GM21619 (cell line): ENCODE data around the gene TYK2.
"Not testable (repeated sequence)": the region's sequence is repeated elsewhere in the genome, so short reads cannot be mapped to it uniquely, and the experiment has no call there.

Experiments used
- ATAC-seq: cut with Tn5 transposase; IDR thresholded peaks from one replicate; pipeline ENCODE4 v1.9.1; 2021; ENCODE audit not compliant: unreplicated experiment

TYK2 gene

DNA sequence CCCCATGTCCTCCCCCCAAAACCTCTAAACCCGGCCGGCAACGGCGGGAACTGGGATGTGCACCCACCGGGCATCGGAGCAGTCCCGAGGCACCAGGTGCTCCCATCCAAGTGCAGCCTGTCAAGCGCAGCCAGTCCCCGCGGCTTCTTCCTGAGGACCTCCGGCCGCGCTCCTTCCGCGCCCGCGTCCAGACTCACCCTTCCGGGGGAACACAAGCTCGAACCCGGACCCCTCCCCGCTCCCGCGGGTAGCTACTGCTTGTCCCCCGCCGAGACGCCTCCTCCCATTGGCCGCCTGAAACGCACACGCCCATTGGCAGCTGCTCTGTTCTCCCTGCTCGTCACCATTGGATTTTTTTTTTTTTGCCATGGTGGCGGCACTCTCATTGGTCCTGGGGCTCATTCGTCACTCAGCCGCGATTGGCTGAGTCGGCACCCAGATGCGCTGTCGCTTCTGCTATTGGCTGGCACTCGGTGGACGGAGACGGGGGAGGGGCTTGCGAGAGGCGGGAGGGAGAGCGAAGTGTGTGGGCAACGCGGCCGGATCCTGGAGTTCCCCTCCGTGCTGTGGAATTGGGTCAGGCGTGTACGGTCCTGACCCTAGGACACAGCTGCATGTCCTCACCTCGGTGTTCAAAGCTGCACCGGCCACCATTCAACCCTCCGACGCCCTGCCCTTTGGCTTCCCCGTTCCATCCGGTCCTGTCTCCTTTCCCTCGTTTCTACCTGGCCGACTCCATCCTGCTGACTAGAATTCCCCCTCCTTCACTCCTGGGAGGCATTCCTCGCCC, at the start of gene TYK2:
TSS of gene TYK2 (minus strand) at position 260 of the 790 bp plus-strand sequence. CDS start 2,166 bp downstream, outside the sequence.
- ATAC-seq = peak; percentile 87

GRCh38 chr19:10428996-10429381, 48.6 kb upstream of the TYK2 start:
- no peak for ATAC-seq

DNA sequence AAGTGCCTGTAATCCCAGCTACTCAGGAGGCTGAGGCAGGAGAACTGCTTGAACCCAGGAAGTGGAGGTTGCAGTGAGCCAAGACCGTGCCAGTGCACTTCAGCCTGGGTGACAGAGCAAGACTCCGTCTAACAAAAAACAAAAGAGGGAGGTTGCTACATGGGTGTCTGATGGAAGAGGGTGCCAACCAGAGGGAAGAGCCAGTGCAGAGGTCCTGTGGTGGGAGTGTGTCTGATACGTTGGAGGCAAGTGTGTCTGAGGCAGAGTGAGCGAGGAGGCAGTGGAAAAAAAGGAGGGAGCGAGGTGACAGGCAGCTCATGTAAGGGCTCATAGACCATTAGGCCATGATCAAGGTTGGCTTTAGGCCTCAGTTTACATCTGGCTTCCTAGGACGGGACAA, 46.8 kb upstream of the TYK2 start:
- ATAC-seq = no peak

DNA sequence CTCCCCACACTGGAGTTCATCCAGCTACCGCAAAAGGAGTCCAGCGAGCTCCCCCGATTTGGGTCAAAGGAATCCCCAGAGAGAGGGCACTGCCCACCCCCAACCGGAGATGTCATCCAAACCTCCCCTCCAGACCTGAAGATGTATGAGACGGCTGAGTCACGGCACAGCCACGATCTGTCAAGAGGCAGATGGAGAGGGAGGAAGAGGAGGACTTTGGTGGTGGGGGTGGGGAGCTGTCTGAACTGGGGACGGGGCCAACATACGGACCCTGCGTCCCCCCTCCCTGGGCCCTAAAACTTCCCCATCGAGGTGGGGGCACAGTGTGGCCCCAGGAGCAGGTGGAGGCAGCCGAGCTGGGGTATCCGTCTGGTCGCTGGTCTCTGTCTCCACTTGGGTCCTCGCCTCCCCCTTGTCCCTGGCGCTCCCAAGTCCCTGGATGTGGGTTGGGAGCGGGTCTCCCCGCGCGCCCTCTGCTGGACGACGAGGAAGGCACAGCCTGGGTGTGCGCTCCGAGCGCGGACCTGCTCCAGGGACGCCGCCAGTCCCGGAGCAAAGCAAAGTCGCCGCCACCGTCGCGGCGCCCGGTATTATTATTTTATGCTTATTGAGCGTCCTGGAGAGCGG, 43.8 kb upstream of the TYK2 start:
- ATAC-seq = no peak

GRCh38 chr19:10422846-10423245, 42.5 kb upstream of the TYK2 start:
- no peak for ATAC-seq

DNA sequence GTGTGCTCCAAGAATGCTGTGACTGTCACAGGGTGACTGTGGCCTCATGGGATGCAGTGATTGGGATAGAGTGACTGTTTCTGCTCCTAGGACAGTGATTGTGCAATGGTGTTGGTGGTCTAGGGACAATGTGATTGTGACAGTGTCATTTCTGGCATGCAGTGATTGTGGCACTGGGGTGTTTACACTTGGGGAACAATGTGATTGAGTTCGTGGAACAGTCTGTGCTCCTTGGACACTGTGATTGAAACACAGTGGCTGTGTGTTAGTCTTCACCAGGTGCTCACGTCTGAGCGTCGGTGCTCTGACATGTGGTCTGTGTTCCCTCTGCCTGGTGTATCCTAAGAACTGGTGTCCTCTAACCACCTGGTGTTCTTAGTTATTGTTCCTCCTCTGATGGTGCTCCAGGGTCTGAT, 41.7 kb upstream of the TYK2 start:
- ATAC-seq = no peak

DNA sequence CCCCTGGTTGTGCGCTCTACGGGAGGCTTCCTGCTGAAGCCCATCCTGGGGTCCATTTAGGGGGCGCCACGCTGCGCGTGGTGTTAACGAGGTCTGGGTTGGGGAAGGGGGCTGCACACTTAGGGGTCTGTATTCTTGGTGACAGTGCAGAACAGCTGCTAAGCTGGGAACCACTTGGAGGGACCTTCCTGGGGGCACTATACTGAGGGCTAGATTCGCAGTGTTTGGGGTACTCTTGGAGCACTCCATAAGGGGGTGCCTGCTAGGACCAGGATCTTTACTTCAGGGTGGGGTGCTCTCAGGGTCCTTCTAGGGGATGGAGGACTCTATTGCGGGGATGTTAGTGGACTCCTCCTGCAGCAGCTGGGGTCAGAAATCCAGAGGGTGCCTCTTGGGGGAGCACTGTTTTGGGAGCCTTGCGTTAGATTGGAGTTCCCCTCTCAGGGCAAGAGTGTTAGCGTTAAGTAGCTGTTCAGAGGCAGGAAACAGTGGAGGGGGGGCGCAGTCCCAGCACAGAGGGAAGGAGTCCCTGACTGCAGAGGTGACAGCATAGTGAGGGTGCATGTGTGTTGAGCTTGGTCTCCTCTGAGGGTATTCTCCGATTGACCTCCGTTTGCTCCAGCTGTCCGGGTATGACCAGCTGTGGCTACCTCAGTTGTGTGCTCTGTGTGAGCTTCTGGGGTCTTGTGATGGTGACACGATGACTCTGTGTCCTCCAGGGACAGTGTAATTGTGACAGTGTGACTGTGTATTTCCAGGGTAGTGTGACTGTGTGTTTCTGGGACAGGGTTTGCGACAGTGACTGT, 41.1 kb upstream of the TYK2 start:
- no peak for ATAC-seq

GRCh38 chr19:10420444-10421239, 40.3 kb upstream of the TYK2 start, which contains the start of gene PDE4A:
TSS of gene PDE4A (plus strand) at chr19:10420538. CDS start at chr19:10420765, 227 bp downstream.
- no peak for ATAC-seq

GRCh38 chr19:10419646-10420443, 39.5 kb upstream of the TYK2 start:
- ATAC-seq = no peak

GRCh38 chr19:10419200-10419645, 38.9 kb upstream of the TYK2 start:
- no peak for ATAC-seq

DNA sequence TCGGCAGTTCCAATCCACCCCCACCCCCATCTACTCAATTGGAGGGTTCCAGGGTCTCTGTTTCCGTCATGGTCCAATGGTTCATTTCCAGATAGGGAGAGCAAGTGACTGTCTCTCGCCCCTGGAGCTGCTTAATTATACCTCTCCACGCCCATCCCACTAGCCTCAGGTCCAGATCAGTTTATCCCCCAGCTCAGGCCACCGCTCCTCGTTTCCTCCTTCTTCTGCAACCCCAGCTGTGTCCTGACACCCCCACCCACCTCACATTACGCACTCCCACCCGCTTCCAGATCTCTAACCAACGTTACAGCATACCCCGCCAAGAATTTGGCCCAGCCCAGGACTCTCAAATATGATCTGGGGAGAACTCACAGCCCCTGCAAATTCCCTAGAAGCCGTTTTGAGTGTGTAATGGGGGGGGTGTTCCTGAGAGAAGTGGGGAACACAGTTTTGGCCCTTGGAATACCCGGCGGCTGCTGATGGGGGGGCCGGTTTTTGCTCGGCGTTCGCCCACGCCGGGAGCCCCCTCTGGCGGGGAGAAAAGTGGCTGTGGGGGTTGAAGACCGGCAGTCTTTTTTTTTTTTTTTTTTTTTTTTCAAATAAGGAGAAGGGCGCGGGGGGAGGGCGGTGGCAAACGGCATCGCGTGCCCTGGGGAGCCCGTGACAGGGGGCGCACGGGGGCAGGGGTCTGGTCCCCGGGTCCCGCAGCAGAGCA, 38.3 kb upstream of the TYK2 start:
- no peak for ATAC-seq

DNA sequence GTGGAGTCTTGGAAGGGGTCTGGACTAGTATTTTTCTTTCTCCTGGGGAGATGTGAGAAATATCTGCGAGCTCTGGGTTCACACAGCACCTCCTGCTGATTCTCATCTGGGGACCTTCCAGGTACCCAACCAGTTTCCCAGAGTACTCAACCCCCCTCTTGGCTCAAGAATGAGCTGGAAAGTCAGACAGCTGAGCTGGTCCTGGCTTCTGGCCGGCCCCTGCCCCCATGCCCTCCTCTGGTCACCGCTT, 37.8 kb upstream of the TYK2 start:
- ATAC-seq = no peak

DNA sequence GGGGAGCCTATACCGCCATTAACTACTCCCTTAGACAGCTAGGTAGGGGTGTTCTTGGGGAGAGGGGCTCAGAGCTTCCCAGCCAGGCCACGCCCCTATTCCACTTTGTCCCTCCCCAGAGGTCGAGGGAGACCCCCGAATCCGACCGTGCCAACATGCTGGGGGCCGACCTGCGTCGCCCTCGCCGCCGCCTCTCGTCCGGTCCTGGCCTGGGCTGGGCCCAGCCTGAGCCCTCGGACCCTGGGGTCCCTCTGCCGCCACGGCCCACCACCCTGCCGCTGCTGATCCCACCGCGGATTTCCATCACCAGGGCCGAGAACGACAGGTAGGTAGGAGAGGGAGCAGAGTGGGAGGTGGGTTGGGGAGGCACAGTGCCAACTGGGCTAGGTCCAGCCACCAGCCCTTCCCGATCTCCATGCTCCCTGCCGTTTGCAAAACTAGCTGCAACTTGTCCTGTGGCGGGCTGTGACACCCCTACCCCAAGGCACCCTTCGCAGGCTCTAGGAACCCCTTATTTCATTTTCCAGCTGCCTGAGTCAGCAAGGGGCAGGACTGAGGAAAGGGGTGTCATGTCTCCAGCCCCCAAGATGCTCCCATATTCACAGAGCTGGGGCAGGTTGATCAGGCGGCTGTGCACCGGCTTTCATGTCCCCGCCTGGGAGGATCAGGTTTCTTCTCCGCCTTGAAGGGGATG, 37.3 kb upstream of the TYK2 start:
- ATAC-seq = no peak

- ATAC-seq = peak; percentile 27
Measured at GRCh38 chr19:10416380-10417257, 36.2 kb upstream of the TYK2 start.

- no peak for ATAC-seq
Measured at GRCh38 chr19:10416083-10416379, 35.7 kb upstream of the TYK2 start.

- peak; percentile 60 for ATAC-seq
Measured at GRCh38 chr19:10412257-10412977, 32.0 kb upstream of the TYK2 start.

DNA sequence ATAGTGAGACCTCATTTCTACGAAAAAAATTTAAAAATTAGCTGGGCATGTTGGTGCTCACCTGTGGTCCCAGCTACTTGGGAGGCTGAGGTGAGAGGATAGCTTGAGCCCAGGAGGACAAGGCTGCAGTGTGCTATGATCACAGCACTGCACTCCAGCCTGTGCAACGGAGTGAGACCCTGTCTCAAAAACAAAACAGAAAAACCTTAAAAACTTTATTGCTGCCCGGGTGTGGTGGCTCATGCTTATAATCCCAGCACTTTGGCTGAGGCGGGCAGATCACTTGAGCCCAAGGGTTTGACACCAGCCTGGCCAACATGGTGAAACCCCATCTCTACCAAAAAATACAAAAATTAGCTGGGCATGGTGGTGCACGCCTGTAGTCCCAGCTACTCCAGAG, 30.9 kb upstream of the TYK2 start:
- not testable (repeated sequence) for ATAC-seq
